HFF-Myc (cell line): ENCODE data around the gene CNTN1.

Source experiments
- DNase-seq: peaks from one replicate; pipeline ENCODE4 v3.0.0-alpha.2; 2011; ENCODE audit warnings: low read depth; ENCODE audit errors: extremely low read depth
- H3K4me3 ChIP-seq: replicated peaks from 2 replicates; pipeline ENCODE4 v1.5.1; 2011; ENCODE audit warnings: low read depth, mild to moderate bottlenecking, control low read depth, low read length
- CTCF ChIP-seq: IDR thresholded peaks from 2 replicates; pipeline ENCODE4 v1.5.1; 2012; ENCODE audit warnings: mild to moderate bottlenecking, low read depth, low read length, control low read depth; ENCODE audit errors: missing control alignments

CNTN1 gene

GRCh38 chr12:40668099-40668529 is 24.1 kb upstream of the CNTN1 start:
- DNase-seq: no peak
- TF ChIP-seq CTCF: no peak

GRCh38 chr12:40672741-40673271 is 19.4 kb upstream of the CNTN1 start:
- H3K4me3 ChIP-seq: no peak overlapping the region
- no peak for TF ChIP-seq CTCF
- DNase-seq: no peak

More at GRCh38 chr12:40668099-40668529, 24.1 kb upstream of the CNTN1 start:
- H3K4me3 ChIP-seq: no peak overlapping the region

- no peak for DNase-seq
- no peak for TF ChIP-seq CTCF
- H3K4me3 ChIP-seq: no peak overlapping the region
Observed at GRCh38 chr12:40681148-40681547, 11.1 kb upstream of the CNTN1 start.

- H3K4me3 ChIP-seq: no peak overlapping the region
- no peak for DNase-seq
- no peak for TF ChIP-seq CTCF
Observed at GRCh38 chr12:40684986-40685385, 7.3 kb upstream of the CNTN1 start.

GRCh38 chr12:40688085-40688725 is 4.0 kb upstream of the CNTN1 start:
- DNase-seq: no peak
- no peak for TF ChIP-seq CTCF
- no peak overlapping the region for H3K4me3 ChIP-seq

- DNase-seq: no peak
- no peak overlapping the region for H3K4me3 ChIP-seq
- no peak for TF ChIP-seq CTCF
Observed at GRCh38 chr12:40689576-40689975, 2.7 kb upstream of the CNTN1 start.
